AML-193 (cell line): ENCODE measurements around the gene NSD2.
"Not testable (repeated sequence)": the region's sequence is repeated elsewhere in the genome, so short reads cannot be mapped to it uniquely, and the experiment has no call there.

Experiments used
- DNase-seq, 2 experiments: peaks; one replicate each; lab custom pipeline; 2025; lab: John Stamatoyannopoulos, UW

Gene NSD2

DNA sequence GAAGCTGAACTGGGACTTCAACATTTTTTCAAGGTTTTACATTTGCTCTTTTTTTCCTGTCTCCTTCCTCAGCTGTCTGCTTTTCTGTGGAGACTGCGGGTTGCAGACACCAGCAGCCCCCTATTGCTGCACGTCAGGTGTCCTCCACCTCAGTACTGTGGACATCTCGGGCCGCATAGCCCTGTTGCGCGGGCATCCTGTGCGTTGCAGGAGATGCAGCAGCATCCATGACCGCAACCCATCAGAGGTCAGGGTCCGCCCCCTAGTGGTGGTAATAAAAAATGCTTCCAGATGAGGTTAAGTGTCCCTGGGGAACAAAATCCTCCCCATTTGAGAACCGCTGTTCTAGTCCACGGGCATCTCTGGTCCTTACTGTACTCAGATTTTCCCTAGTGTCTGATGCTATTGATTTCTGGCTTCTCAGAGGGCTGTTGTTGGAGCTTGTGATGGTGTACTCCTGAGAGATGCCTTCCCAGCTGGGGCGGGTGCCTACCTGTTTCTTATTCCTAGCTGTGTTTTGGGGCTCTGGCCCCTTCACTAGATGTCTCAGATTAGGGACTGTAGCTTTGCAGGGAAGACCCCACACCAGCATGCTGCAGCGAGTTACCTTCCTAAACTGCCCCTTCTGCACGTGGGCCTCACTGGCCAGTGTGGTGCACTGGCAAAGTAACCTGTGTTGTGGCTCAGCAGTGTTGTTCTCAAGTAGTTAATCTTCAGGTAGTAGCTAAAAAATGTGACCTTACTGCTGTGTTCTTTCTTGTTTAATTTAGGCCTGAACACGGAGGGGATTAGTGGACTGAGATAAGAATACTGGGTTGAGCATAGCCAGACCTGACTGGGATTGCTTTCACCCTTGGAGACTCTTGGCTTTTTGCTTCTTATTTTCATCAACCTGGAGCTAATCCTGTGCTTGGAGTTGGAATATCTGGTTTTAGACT lies 28.2 kb downstream of the NSD2 start:
- DNase-seq: peak; percentile 60 to 62

DNA sequence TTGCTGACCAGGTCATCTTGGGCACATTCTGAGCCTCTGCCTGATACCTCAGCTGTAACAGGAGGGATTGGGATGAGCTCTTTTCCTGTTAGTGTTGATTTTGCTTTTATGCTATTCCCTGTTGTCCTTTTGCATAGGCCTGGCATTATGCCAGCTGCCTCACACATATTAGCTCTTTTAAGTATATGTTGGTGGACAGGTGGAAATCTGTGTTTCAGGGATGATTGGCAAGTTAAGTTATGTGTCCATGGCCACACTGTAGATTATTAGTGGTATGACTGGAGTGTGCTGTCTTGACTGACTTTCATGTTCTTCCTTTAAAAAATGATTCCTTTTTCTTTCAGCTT lies 28.9 kb downstream of the NSD2 start:
- DNase-seq: no peak

DNA sequence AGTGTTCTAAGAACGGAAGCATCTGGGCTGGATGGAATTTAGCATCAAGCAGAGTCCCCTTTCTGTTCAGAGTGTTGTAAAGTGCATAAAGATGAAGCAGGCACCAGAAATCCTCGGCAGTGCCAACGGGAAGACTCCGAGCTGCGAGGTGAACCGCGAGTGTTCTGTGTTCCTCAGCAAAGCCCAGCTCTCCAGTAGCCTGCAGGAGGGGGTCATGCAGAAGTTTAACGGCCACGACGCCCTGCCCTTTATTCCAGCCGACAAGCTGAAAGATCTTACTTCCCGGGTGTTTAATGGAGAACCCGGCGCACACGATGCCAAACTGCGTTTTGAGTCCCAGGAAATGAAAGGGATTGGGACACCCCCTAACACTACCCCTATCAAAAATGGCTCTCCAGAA lies 29.4 kb downstream of the NSD2 start:
- no peak for DNase-seq

DNA sequence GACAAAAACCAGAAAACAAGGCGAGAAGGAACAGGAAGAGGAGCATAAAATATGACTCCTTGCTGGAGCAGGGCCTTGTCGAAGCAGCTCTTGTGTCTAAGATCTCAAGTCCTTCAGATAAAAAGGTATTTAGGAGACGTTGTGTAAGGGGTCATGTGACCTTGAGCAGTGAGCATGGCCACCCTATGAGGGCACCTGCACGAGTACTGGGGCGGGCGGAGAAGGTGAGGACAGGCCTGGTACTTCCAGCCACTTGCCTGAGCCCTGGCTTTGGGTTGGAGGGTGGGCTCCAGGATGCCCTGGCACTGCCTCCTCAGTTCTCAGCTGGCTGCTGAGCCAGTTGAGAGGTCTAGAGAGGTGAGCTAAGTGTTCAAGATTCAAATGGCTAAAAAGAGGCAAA lies 29.9 kb downstream of the NSD2 start:
- no peak for DNase-seq

DNA sequence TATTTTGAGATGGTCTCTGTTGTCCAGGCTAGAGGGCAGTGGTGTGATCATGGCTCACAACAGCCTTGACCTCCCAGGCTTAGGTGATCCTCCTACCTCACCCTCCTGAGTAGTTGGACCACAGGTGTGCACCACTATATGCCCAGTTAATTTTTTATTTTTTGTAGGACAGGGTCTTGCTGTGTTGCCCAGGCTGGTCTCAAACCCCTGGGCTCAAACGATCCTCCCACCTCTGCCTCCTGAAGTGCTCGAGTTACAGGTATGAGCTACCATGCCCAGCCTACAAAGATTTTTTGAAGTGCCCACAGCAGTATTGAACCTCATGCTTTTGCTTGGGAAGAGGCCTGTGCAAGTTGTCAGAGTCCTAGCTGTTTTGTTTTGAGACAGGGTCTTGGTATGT lies 31.1 kb downstream of the NSD2 start:
- no peak for DNase-seq

DNA sequence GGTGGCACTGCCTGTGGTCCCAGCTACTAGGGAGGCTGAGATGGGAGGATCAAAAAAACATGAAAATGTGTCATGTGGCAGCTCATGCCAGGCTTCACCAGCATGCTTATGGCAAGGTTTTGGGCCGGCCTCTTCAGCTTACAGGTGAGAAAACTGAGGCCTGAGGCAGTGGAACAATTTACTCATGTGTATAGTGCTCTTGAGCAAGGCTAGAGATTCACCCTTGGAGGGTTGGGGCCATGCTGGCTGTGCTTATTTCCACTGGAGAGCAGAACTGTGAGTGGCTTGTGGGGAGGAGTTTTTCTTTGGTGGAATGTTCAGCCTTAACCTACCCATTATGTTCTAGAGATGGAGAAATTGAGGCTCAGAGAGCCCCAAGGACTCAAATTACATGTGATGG lies 31.8 kb downstream of the NSD2 start:
- DNase-seq: no peak

DNA sequence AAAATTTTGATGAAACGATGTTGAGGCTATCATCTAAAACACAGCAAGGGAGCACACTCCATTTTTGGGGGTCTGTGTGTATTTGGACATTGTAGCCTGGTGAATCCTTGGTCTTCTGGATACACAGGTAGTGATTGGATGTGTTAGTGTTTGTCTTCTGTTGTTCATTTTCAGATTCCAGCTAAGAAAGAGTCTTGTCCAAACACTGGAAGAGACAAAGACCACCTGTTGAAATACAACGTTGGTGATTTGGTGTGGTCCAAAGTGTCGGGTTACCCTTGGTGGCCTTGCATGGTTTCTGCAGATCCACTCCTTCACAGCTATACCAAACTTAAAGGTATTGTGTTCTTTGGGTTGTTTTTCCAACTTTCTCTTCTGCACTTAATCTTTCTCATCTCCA lies 32.8 kb downstream of the NSD2 start:
- DNase-seq: no peak

DNA sequence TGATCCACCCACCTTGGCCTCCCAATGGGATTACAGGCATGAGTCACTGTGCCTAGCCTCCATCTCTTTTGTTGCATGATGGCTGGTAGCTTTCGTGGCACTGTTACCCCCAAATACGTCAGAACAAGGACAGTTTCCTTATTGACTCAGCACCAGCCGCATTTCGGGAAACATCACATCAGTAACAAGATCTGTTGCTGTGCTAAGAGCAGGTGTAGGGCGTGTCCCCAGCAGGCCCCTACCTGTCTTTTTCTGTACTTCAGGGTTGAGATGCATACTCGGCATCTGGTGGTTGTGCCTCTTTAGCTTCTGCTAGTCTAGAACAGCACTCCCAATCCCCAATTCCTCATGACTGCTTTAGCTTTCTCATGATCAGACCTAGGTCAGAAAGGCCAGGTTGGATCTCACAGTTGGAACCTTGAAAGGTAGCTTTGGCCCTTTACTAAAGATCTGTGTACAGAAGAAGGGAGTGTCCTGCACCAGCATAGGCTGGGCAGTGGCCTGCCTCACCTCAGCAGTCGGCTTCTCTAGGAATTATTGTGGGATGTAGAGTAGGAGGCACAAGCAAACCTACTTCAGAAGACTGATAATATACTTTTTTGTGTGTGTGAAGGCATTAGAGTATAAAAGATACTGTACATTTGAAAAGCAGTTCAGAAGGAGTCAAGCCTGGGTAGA lies 36.8 kb downstream of the NSD2 start:
- DNase-seq: no peak

DNA sequence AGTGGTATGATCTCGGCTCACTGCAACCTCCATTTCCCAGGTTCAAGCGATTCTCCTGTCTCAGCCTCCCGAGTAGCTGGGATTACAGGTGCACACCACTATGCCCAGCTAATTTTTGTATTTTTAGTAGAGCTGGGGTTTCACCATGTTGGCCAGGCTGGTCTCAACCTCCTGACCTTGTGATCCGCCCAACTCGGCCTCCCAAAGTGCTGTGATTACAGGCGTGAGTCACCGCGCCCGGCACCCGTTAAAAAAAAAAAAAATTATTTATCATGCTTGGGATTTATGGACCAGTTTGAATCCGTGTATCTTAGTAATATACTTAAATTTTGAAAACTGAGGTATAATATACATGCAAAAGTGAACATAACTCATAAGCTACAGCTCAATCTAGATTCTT lies 38.5 kb downstream of the NSD2 start:
- not testable (repeated sequence) for DNase-seq

DNA sequence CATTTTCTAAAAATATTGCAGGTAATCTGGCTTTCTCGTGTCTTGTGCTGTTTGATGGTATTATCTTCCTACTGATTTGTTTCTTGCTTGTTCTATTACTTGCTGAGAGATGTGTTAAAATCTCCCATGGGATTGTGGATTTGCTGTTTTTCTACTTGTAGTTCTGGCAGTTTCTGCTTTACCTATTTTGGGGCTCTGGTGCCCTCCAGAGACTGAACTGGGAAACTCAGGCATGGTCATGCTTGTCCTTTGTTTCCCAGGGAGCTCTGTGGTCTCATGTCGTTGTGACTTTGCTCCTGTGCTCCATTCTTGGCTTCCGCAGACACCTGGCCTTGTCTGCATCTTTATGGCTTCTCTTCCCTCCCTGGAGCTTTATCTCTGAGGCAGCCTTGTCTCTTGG lies 39.5 kb downstream of the NSD2 start:
- DNase-seq: peak; percentile 13 to 20

DNA sequence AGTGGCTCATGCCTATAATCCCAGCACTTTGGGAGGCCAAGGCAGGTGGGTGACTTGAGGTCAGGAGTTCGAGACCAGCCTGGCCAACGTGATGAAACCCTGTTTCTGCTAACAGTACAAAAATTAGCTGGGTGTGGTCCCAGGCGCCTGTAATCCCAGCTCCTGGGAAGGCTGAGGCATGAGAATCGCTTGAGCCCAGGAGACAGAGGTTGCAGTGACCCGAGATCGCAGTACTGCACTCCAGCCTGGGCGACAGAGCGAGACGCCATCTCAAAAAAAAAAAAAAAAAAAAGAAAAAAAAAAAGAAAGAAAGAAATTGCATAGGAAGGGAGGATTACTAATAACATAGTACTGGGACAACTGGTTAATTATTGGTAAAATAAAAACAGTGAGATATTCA lies 40.1 kb downstream of the NSD2 start:
- DNase-seq: not testable (repeated sequence)

DNA sequence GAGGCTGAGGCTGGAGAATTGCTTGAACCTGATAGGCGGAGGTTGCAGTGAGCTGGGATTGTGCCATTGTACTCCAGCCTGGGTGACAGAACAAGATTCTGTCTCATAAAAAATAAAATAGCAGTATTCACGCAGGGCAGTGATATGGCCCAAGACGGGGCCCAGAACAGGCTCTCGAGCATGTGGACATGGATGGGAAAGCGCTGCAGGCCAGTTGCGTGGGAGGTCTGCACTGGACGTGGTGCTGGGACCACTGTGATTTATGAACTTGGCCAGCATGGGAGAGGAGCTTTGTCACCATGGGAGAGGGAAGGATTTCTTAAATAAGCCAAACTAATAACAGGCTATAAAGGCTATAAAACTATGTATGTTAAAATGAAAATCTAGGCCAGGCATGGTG lies 51.6 kb downstream of the NSD2 start:
- DNase-seq: no peak

DNA sequence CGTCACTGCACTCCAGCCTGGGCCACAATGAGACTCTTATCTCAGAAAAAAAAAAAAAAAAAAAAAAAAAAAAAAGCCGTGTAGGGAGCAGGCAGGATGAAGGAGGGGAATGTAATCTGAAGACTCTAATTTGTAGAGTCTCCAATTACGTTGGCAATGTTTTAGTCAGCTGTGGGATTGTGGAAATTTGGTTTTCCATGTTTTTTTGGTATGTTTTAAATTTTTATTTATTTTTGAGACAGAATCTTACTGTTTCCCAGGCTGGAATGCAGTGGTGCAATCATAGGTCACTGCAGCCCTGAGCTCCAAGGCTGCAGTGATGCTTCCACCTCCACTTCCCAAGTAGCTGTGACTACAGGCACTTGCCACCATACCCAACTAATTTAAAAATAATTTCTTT lies 56.5 kb downstream of the NSD2 start:
- DNase-seq: no peak

DNA sequence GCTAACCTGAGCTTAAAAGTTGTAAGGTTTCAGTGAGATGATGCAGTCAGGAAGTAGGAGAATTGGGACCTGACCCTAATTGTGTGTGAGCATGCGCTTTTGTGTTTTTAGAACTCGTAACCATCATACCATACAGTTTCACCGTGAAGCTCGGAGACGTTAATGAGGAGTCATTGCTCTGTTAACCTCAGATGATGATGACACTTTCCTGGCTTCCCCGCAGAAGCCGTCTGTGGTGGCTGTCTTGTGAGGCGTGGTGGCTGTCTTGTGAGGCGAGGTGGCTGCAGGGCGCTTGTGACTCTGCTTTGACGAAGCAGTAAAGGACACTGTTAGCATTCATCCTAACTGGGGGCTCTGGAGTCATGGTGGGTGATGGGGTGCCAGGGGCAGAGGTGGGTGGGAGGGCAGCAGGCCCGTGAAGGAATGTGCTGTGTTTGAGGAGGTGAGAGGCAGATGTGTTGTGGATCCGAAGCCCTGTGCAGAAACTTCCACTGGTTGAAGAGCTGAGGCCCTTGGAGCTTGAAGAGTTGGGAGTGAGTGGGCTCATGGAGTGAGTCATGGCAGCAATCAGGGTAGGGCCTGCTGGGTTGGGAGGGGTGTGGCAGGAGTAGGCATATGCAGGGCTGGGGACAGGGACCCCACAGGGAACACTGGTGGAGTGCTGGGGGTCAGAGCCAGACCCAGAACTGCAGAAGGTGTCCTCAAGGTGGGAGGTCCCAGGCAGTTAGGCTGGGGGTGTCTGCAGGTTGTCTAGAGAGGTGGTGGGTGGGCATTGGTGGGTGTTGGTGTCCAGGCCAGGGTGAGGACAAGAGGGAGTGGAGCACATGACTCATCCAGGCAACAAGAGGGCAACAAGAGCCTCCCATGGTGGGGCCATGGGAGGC lies 57.4 kb downstream of the NSD2 start:
- no peak for DNase-seq

DNA sequence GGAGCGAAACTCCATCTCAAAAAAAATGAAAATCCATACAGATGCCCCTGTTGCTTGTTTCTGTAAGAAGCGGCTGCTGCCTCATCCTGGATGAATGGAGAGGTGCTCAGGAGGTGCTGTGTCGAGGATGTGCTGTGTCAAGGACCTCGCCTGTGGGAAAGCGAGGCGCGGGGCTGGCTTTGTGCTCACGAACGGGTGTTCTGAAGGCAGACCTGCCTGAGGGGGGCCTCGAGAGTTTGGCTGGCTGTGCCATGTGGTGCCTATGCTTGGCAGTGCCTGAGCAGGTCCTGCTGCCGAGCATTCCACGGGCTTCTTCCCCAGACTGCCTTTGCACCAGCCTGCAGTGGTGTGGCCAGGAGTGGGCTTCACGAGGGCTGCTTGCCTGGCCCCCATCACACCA lies 61.5 kb downstream of the NSD2 start:
- no peak for DNase-seq

DNA sequence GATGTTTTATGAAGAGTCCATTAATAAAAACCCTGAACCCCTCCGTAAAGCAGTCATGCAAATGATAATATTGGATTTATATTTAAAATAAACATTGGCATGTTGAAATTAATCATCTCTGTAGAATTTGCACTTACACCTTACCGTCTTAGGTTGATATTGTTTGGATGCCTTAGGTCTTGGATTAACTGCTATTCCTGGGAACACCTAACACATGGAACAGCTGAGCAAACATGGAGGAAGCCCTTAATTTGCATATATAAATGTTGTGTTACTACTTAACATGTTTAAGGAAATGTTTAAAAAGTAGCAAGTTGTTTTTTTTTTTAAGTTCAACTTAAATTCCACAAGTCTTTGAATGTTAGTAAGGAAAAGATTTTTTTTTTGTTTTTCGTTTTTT lies 62.5 kb downstream of the NSD2 start:
- no peak for DNase-seq

DNA sequence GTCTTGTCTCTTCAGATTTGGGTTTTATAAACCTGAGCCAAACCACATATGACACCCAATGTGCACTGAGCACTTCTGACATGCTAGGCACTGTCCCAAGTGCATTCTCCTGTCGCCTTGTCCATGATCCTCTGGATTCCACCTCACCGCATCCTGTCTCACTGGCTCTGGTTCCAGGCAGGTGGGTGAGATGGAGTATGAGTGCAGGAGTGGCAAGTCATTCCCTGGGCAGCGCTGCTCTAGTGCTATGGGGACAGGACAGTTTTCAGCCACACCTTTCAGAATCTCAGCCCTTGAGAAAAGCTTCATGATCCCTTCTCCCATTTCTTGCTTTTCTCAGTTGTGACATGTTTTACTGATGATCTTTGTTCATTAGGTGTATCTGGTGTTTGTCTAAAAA lies 66.4 kb downstream of the NSD2 start:
- DNase-seq: no peak

DNA sequence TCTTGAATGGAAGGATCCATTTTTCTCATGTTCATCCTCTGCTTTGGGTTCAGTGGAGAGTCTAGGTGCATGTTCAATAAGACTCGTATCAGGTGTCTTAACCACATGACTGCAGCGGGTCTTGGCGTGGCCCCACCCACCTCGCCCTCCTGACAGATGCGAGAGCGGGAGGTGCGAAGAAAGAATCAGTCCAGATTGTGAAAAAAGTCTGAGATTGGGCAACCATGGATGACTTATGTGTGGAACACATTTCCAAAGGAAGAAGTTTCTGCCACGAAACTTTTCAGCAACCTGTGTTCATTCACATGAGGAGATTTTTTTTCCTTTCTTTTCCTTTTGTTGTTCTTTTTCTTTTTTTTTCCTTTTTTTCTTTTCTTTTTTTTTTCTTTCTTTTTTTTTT lies 66.8 kb downstream of the NSD2 start:
- DNase-seq: no peak

DNA sequence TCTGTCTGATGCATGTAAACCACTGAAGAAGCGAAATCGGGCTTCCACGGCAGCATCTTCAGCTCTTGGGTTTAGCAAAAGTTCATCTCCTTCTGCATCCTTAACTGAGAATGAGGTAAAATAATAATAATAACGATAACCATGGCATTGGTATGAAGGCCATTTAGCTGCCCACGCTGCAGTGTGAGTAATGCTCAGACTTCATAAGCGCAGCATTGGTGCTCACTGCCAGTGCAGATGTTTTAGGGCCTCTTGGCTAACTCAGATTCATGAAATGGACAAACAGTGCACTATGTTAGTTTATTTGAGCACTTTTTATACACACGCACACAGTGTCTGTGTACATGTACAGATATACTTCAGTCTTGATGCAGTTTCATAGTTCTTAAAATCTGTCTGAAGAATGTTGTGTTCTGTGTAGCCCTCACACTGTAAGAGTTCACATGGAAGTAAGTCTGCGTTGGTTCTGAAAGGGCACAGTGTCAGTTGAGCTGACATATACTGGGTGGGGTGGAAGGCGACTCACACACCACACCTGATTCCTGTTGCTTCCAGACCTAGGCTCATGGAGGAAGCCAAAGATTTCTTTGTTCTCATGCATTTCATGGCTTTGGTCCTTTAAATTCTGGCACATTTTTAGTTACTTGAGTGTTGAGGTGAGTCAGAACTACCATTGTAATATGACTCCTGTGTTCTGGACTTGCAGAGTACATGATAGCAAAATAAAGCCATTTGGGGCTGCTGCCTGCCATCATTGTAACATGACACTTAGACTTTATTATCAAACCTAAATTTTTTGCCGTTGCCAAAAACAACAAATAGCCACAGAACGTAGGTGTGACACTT lies 68.7 kb downstream of the NSD2 start:
- no peak for DNase-seq

DNA sequence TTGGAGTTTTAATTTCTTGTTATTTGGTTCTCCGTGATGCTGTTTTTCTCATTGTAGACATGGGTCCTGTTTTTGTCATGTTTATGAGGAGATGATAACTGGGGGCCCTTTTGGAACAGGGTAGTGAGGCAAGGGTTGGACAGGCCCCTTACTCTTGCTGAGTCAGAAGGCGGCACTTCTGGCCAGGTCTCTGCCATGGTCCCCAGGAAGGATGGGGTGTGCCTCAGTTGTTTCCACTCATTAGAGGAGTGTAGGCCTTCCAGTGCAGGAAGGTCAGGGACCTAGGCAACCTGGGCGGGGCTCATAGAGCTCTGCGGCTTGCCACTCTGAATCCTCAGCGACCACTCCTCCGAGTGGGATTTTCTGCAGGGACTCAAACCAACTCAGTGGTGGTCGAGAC lies 69.4 kb downstream of the NSD2 start:
- no peak for DNase-seq

DNA sequence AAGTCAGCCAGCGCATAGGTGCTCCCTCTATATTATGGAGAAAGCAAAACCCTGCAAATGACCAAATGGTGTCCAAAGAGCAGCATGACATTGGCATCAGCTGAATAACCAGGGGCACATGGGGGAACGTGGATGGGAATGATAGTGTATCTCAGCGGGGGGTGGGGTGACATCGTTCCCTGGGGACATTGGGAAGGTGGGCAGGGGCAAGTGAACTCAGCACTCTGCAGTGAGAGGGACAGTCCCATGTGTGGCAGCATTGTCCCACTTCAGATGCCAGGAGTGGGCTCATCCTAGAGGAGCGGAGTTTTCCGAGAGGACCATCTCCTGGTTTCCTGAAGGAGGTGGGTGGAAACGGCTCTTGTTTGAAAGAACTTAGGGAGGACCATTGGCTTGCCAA lies 72.7 kb downstream of the NSD2 start:
- DNase-seq: no peak
